ENCODE results near the gene XRCC3. TPM values are rescaled to one million over a fixed set of nuclear protein-coding genes. Genes with fewer than 3 reads are reported as not detected.

The XRCC3 gene
- total RNA-seq, 2 experiments from 2014 or later, result 43.7 to 46.9 TPM

- intact Hi-C loops (cut with DNase I, micrococcal nuclease), result loop anchor here in 1 of 2 experiments (10.0 kb wide), 1 partner anchor 1116 kb away; the partner anchor contains the start of gene RCOR1
- H3K4me1 Mint-ChIP-seq, result peaks cover 16% of the 10 kb centered on the region
- POLR2A ChIA-PET, result no interaction called here
These were observed 4.4 kb downstream of the XRCC3 start for GRCh38 chr14:103710771-103711377.

GRCh38 chr14:103709814-103710213, 5.4 kb downstream of the XRCC3 start:
- Mint-ChIP-seq H3K36me3 (ENCODE audit: low read depth) (peaks cover 39% of the 10 kb centered on the region), H3K27ac (no peak overlapping the region), H3K4me3 (no peak overlapping the region), H3K27me3 (no peaks in the 10 kb centered on the region), H3K4me1 (peaks cover 16% of the 10 kb centered on the region), H3K9me3 (ENCODE audit: low read depth) (no peaks in the 10 kb centered on the region)
- ChIA-PET CTCF (no interaction called here), POLR2A (no interaction called here)
- intact Hi-C loops (cut with DNase I, micrococcal nuclease), result loop anchor here in 1 of 2 experiments (10.0 kb wide), 1 partner anchor 1115 kb away; the partner anchor contains the start of gene RCOR1
- no peak for ATAC-seq
- no peak for DNase-seq

More at GRCh38 chr14:103710771-103711377, 4.4 kb downstream of the XRCC3 start:
- no peak overlapping the region for H3K27ac Mint-ChIP-seq
- no peak overlapping the region for H3K4me3 Mint-ChIP-seq
- H3K27me3 Mint-ChIP-seq, result no peaks in the 10 kb centered on the region
- DNase-seq, result no peak
- ATAC-seq, result no peak
- no peaks in the 10 kb centered on the region for H3K9me3 Mint-ChIP-seq (ENCODE audit: low read depth)
- H3K36me3 Mint-ChIP-seq (ENCODE audit: low read depth), result peaks cover 37% of the 10 kb centered on the region
- CTCF ChIA-PET, result no interaction called here

GRCh38 chr14:103708750-103709187, 6.5 kb downstream of the XRCC3 start:
- no peak for DNase-seq
- Mint-ChIP-seq H3K4me1 (peaks cover 12% of the 10 kb centered on the region), H3K27me3 (no peaks in the 10 kb centered on the region), H3K4me3 (no peak overlapping the region), H3K9me3 (ENCODE audit: low read depth) (no peaks in the 10 kb centered on the region), H3K27ac (no peak overlapping the region), H3K36me3 (ENCODE audit: low read depth) (peaks cover 38% of the 10 kb centered on the region)
- intact Hi-C loops (cut with DNase I, micrococcal nuclease), result no loop called here
- CTCF ChIA-PET, result no interaction called here
- ATAC-seq, result no peak
- POLR2A ChIA-PET, result no interaction called here

GRCh38 chr14:103707329-103708263, 7.7 kb downstream of the XRCC3 start:
- Mint-ChIP-seq H3K4me1 (peaks cover 2% of the 10 kb centered on the region), H3K4me3 (no peak overlapping the region), H3K27me3 (no peaks in the 10 kb centered on the region), H3K36me3 (ENCODE audit: low read depth) (peaks cover 37% of the 10 kb centered on the region), H3K9me3 (ENCODE audit: low read depth) (no peaks in the 10 kb centered on the region), H3K27ac (no peak overlapping the region)
- ChIA-PET CTCF (no interaction called here), POLR2A (interaction anchor here (1.1 kb wide), 1 partner anchor 8 kb away, joined by 3 read pairs; the partner anchor contains the start of gene ZFYVE21)
- intact Hi-C loops (cut with DNase I, micrococcal nuclease), result no loop called here
- ATAC-seq (no peak), DNase-seq (no peak)

GRCh38 chr14:103706551-103707328, 8.5 kb downstream of the XRCC3 start:
- Mint-ChIP-seq H3K27ac (no peak overlapping the region), H3K4me1 (peaks cover 2% of the 10 kb centered on the region), H3K27me3 (no peaks in the 10 kb centered on the region), H3K36me3 (ENCODE audit: low read depth) (peaks cover 37% of the 10 kb centered on the region), H3K4me3 (no peak overlapping the region), H3K9me3 (ENCODE audit: low read depth) (no peaks in the 10 kb centered on the region)
- POLR2A ChIA-PET, result interaction anchor here (1.1 kb wide), 1 partner anchor 9 kb away, joined by 3 read pairs; the partner anchor contains the start of gene ZFYVE21
- DNase-seq, result no peak
- intact Hi-C loops (cut with DNase I, micrococcal nuclease), result no loop called here
- CTCF ChIA-PET, result interaction anchor here (1.0 kb wide), 1 partner anchor 22 kb away, joined by 3 read pairs; no protein-coding TSS in a partner anchor
- no peak for ATAC-seq

GRCh38 chr14:103705504-103706284, 9.6 kb downstream of the XRCC3 start:
- DNase-seq (no peak), ATAC-seq (no peak)
- H3K4me1 Mint-ChIP-seq, result no peaks in the 10 kb centered on the region
- H3K4me3 Mint-ChIP-seq, result no peak overlapping the region
- H3K9me3 Mint-ChIP-seq (ENCODE audit: low read depth), result no peaks in the 10 kb centered on the region
- H3K27ac Mint-ChIP-seq, result no peak overlapping the region
- intact Hi-C loops (cut with DNase I, micrococcal nuclease), result no loop called here
- no peaks in the 10 kb centered on the region for H3K27me3 Mint-ChIP-seq
- peaks cover 31% of the 10 kb centered on the region for H3K36me3 Mint-ChIP-seq (ENCODE audit: low read depth)
- ChIA-PET POLR2A (interaction anchor here (1.4 kb wide), 1 partner anchor 8 kb away, joined by 3 read pairs; no protein-coding TSS in a partner anchor), CTCF (interaction anchor here (0.9 to 1.1 kb wide), 3 partner anchors 15 to 111 kb away, joined by 3 read pairs; no protein-coding TSS in a partner anchor)

GRCh38 chr14:103705118-103705503, 10.1 kb downstream of the XRCC3 start:
- DNase-seq (no peak), ATAC-seq (no peak)
- H3K4me1 Mint-ChIP-seq, result no peaks in the 10 kb centered on the region
- intact Hi-C loops (cut with DNase I, micrococcal nuclease), result no loop called here
- H3K4me3 Mint-ChIP-seq, result no peak overlapping the region
- CTCF ChIA-PET, result interaction anchor here (0.9 to 1.1 kb wide), 2 partner anchors 15 to 110 kb away, joined by 3 read pairs; no protein-coding TSS in a partner anchor
- no peaks in the 10 kb centered on the region for H3K27me3 Mint-ChIP-seq
- H3K36me3 Mint-ChIP-seq (ENCODE audit: low read depth), result peaks cover 31% of the 10 kb centered on the region
- POLR2A ChIA-PET, result interaction anchor here (0.7 to 1.4 kb wide), 2 partner anchors 8 to 9 kb away, joined by 3 read pairs; no protein-coding TSS in a partner anchor
- no peak overlapping the region for H3K27ac Mint-ChIP-seq
- no peaks in the 10 kb centered on the region for H3K9me3 Mint-ChIP-seq (ENCODE audit: low read depth)

- CTCF ChIA-PET, result no interaction called here
- POLR2A ChIA-PET, result interaction anchor here (0.7 to 1.4 kb wide), 2 partner anchors 9 kb away, joined by 3 read pairs; no protein-coding TSS in a partner anchor
- intact Hi-C loops (cut with DNase I, micrococcal nuclease), result no loop called here
- Mint-ChIP-seq H3K27ac (no peak overlapping the region), H3K4me3 (no peak overlapping the region), H3K36me3 (ENCODE audit: low read depth) (peaks cover 31% of the 10 kb centered on the region), H3K27me3 (no peaks in the 10 kb centered on the region), H3K4me1 (no peaks in the 10 kb centered on the region), H3K9me3 (ENCODE audit: low read depth) (no peaks in the 10 kb centered on the region)
- ATAC-seq, result no peak
- DNase-seq, result no peak
These were observed 10.5 kb downstream of the XRCC3 start for GRCh38 chr14:103704708-103705107.

- Mint-ChIP-seq H3K9me3 (ENCODE audit: low read depth) (no peaks in the 10 kb centered on the region), H3K36me3 (ENCODE audit: low read depth) (peaks cover 25% of the 10 kb centered on the region), H3K27ac (peak overlapping the region; percentile 53), H3K27me3 (no peaks in the 10 kb centered on the region), H3K4me1 (no peaks in the 10 kb centered on the region), H3K4me3 (no peak overlapping the region)
- POLR2A ChIA-PET, result no interaction called here
- CTCF ChIA-PET, result no interaction called here
- intact Hi-C loops (cut with DNase I, micrococcal nuclease), result no loop called here
- DNase-seq, result no peak
- ATAC-seq, result no peak
These were observed 11.5 kb downstream of the XRCC3 start for GRCh38 chr14:103703433-103704385.
